Aorta (tissue), 5 donors: Measurements from ENCODE around the gene ITGBL1. TPM values are rescaled to one million over a fixed set of nuclear protein-coding genes. Genes with fewer than 3 reads are reported as not detected.

Experiments used
- ATAC-seq: fragments of 200-7000 bp; cut with Tn5 transposase; one replicate; pipeline ENCODE4 v1.9.1; 2022; ENCODE audit warnings: moderate library complexity; ENCODE audit not compliant: low FRiP score
- DNase-seq, 2 donors: peaks; one replicate each; pipeline ENCODE4 v3.0.0-alpha.2; 2020
- H3K27ac ChIP-seq, 2 donors: one replicate each; pipeline ENCODE4 v1.5.1; 2013; ENCODE audit warnings: low read length in 2 of 2, mild to moderate bottlenecking in 2 of 2, moderate library complexity in 2 of 2, control low read depth in 1 of 2, inconsistent platforms in 1 of 2, low read depth in 1 of 2
- H3K27me3 ChIP-seq, 2 donors: one replicate each; pipeline ENCODE4 v1.6.1; 2013; ENCODE audit warnings: control low read depth in 1 of 2, low read length in 1 of 2, mild to moderate bottlenecking in 1 of 2, moderate library complexity in 1 of 2; ENCODE audit not compliant: insufficient read depth in 2 of 2, control insufficient read depth in 1 of 2
- H3K36me3 ChIP-seq, 2 donors: one replicate each; pipeline ENCODE4 v1.6.1; 2013; ENCODE audit warnings: control low read depth in 1 of 2, low read length in 1 of 2, mild to moderate bottlenecking in 1 of 2; ENCODE audit not compliant: insufficient read depth in 2 of 2, control insufficient read depth in 1 of 2
- H3K4me1 ChIP-seq, 2 donors: one replicate each; pipeline ENCODE4 v1.6.1; 2013; ENCODE audit warnings: low read length in 2 of 2, control low read depth in 1 of 2, mild to moderate bottlenecking in 1 of 2, moderate library complexity in 1 of 2; ENCODE audit not compliant: insufficient read depth in 2 of 2, control insufficient read depth in 1 of 2
- H3K4me3 ChIP-seq, 2 donors: one replicate each; pipeline ENCODE4 v1.5.1; 2013; ENCODE audit warnings: low read length in 2 of 2, control low read depth in 1 of 2, mild to moderate bottlenecking in 1 of 2
- H3K9me3 ChIP-seq: one replicate; pipeline ENCODE4 v1.6.1; 2013; ENCODE audit warnings: mild to moderate bottlenecking, low read length; ENCODE audit not compliant: control insufficient read depth
- WGBS, 2 donors: extraction: QIAGEN DNeasy Blood & Tissue Kit; methylation state at CpG; one replicate each; pipeline ENCODE4 v1.1.7; 2013; 5-methylcytosine and 5-hydroxymethylcytosine counted together
- intact Hi-C, 2 donors: fragments of 100-400 bp; cut with DNase I; formaldehyde crosslinking; loops; one replicate each; pipeline versions ENCODE4 v1.14.2 to v1.15.0; 2022
- polyA plus RNA-seq, 2 donors: library from polyadenylated mRNA; stranded (reverse); fragments of 200-250 nt; gene quantifications; one replicate each; pipeline ENCODE4 v1.2.3, GENCODE V29; 2013
- total RNA-seq, 2 donors: library from RNA; stranded (reverse); fragmentation: NEBNext Ultra II Directional; extraction: Animal tissue kit (Norgen Biotek cat#: 25700); gene quantifications; one replicate each; pipeline ENCODE4 v1.2.1, GENCODE V29; 2021
- donor health status: healthy with polysubstance abuse.
- donor health status: Bipolar disorder and iron deficiency.
- donor health status: DM: no; HTN: no; CAD: no.
- donor health status: DM: no; HTN: no; CAD: no.
- donor health status: DM: yes; HTN: yes; CAD: no.

The ITGBL1 gene
- total and polyA plus RNA-seq, 4 donors: 110 to 144 (median 121) TPM

- peaks cover 3 to 9% of the 10 kb centered on the region in 2 donors for H3K4me1 ChIP-seq
- 81 to 91% methylated on average over 3 of the region's 3 CpGs for whole genome bisulfite sequencing, 2 donors
- intact Hi-C loops: no loop called here
Measured at GRCh38 chr13:101465877-101466276, 13.4 kb downstream of the ITGBL1 start.

GRCh38 chr13:101467415-101467814 lies 14.9 kb downstream of the ITGBL1 start:
- Histone ChIP-seq H3K9me3 (no peaks in the 10 kb centered on the region), H3K4me3 (peak overlapping the region in 1 of 2 donors; percentile 20), H3K27me3 (no peaks in the 10 kb centered on the region), H3K4me1 (peaks cover 2 to 6% of the 10 kb centered on the region in 2 donors), H3K36me3 (no peaks in the 10 kb centered on the region), H3K27ac (no peak overlapping the region)
- DNase-seq (no peak), ATAC-seq (peak; percentile 59)
- whole genome bisulfite sequencing, 2 donors: 3 to 16% methylated on average over 4 of the region's 4 CpGs
- intact Hi-C loops: no loop called here

More at GRCh38 chr13:101465877-101466276, 13.4 kb downstream of the ITGBL1 start:
- ATAC-seq: peak; percentile 39
- no peaks in the 10 kb centered on the region for H3K27me3 ChIP-seq
- no peak overlapping the region for H3K4me3 ChIP-seq
- no peak overlapping the region for H3K27ac ChIP-seq
- H3K9me3 ChIP-seq: no peaks in the 10 kb centered on the region
- H3K36me3 ChIP-seq: no peaks in the 10 kb centered on the region
- no peak for DNase-seq

GRCh38 chr13:101473458-101473857 lies 21.0 kb downstream of the ITGBL1 start:
- DNase-seq: peak in 1 of 2 donors; percentile 76
- Histone ChIP-seq H3K27me3 (no peaks in the 10 kb centered on the region), H3K4me1 (peaks cover 0 to 11% of the 10 kb centered on the region in 2 donors), H3K4me3 (no peak overlapping the region), H3K27ac (no peak overlapping the region), H3K9me3 (no peaks in the 10 kb centered on the region), H3K36me3 (no peaks in the 10 kb centered on the region)
- whole genome bisulfite sequencing, 2 donors: 66 to 67% methylated on average over 2 of the region's 2 CpGs
- intact Hi-C loops: loop anchor here in 1 of 2 donors (10.0 kb wide), 1 partner anchor 329 kb away; no protein-coding TSS in a partner anchor
- peak; percentile 67 for ATAC-seq

- H3K9me3 ChIP-seq: no peaks in the 10 kb centered on the region
- peak in 1 of 2 donors; percentile 53 for DNase-seq
- H3K36me3 ChIP-seq: no peaks in the 10 kb centered on the region
- peak overlapping the region in 1 of 2 donors; percentile 4 for H3K27ac ChIP-seq
- peak; percentile 81 for ATAC-seq
- no peak overlapping the region for H3K4me3 ChIP-seq
- intact Hi-C loops: loop anchor here (2.0 to 10.0 kb wide), 2 partner anchors 324 to 330 kb away; no protein-coding TSS in a partner anchor
- H3K4me1 ChIP-seq: peaks cover 0 to 11% of the 10 kb centered on the region in 2 donors
- no peaks in the 10 kb centered on the region for H3K27me3 ChIP-seq
- 13 to 33% methylated on average over 2 of the region's 2 CpGs for WGBS, 2 donors
Measured at GRCh38 chr13:101474419-101474957, 22.0 kb downstream of the ITGBL1 start.

GRCh38 chr13:101475536-101475935 lies 23.1 kb downstream of the ITGBL1 start:
- intact Hi-C loops: loop anchor here (2.0 to 10.0 kb wide), 2 partner anchors 325 to 331 kb away; no protein-coding TSS in a partner anchor

GRCh38 chr13:101481421-101481820 lies 28.9 kb downstream of the ITGBL1 start:
- ATAC-seq: no peak
- Histone ChIP-seq H3K27ac (no peak overlapping the region), H3K4me1 (no peaks in the 10 kb centered on the region), H3K27me3 (no peaks in the 10 kb centered on the region), H3K36me3 (no peaks in the 10 kb centered on the region), H3K4me3 (no peak overlapping the region), H3K9me3 (no peaks in the 10 kb centered on the region)
- DNase-seq: no peak
- WGBS, 2 donors: 94 to 99% methylated on average over 1 of the region's 1 CpG
- intact Hi-C loops: no loop called here

More at GRCh38 chr13:101475536-101475935, 23.1 kb downstream of the ITGBL1 start:
- Histone ChIP-seq H3K9me3 (no peaks in the 10 kb centered on the region), H3K4me1 (peaks cover 0 to 5% of the 10 kb centered on the region in 2 donors), H3K27ac (no peak overlapping the region), H3K4me3 (no peak overlapping the region), H3K27me3 (no peaks in the 10 kb centered on the region), H3K36me3 (no peaks in the 10 kb centered on the region)
- no peak for DNase-seq
- no peak for ATAC-seq

- no peak for DNase-seq
- no peak overlapping the region for H3K4me3 ChIP-seq
- H3K9me3 ChIP-seq: no peaks in the 10 kb centered on the region
- intact Hi-C loops: no loop called here
- WGBS, 2 donors: 69 to 74% methylated on average over 1 of the region's 1 CpG
- H3K27me3 ChIP-seq: no peaks in the 10 kb centered on the region
- H3K4me1 ChIP-seq: no peaks in the 10 kb centered on the region
- peaks cover 0 to 4% of the 10 kb centered on the region in 2 donors for H3K36me3 ChIP-seq
- no peak overlapping the region for H3K27ac ChIP-seq
- no peak for ATAC-seq
Measured at GRCh38 chr13:101486708-101487437, 34.4 kb downstream of the ITGBL1 start.

GRCh38 chr13:101487438-101487830 lies 35.0 kb downstream of the ITGBL1 start:
- intact Hi-C loops: no loop called here
- WGBS, 2 donors: 95 to 96% methylated on average over 4 of the region's 4 CpGs
- no peak for ATAC-seq
- Histone ChIP-seq H3K27me3 (no peaks in the 10 kb centered on the region), H3K27ac (no peak overlapping the region), H3K36me3 (peaks cover 0 to 4% of the 10 kb centered on the region in 2 donors), H3K4me3 (no peak overlapping the region), H3K9me3 (no peaks in the 10 kb centered on the region), H3K4me1 (peaks cover 0 to 4% of the 10 kb centered on the region in 2 donors)
- DNase-seq: no peak

GRCh38 chr13:101488734-101489133 lies 36.3 kb downstream of the ITGBL1 start:
- Histone ChIP-seq H3K4me1 (peaks cover 0 to 5% of the 10 kb centered on the region in 2 donors), H3K9me3 (no peaks in the 10 kb centered on the region), H3K36me3 (peaks cover 0 to 4% of the 10 kb centered on the region in 2 donors), H3K27ac (no peak overlapping the region), H3K27me3 (no peaks in the 10 kb centered on the region), H3K4me3 (no peak overlapping the region)
- ATAC-seq (no peak), DNase-seq (no peak)
- WGBS, 2 donors: 99 to 100% methylated on average over 1 of the region's 1 CpG
- intact Hi-C loops: no loop called here
